SK-N-SH treated with all-trans-retinoic acid at 6 μM for 48 hours (cell line): ENCODE data around the gene GPR45.

Experiments used
- ARNTL ChIP-seq: fragments of 450-650 bp; formaldehyde crosslinking; IDR thresholded peaks from 2 replicates; pipeline ENCODE4 v1.5.0; 2020; ENCODE audit warnings: low read depth, mild to moderate bottlenecking, moderate library complexity, borderline replicate concordance
- CREB5 ChIP-seq: fragments of 250-450 bp; sonication (Bioruptor Pico); IDR thresholded peaks from 2 replicates; pipeline ENCODE4 v1.5.1; 2020; ENCODE audit warnings: low read depth, mild to moderate bottlenecking, moderate library complexity
- CSDC2 ChIP-seq: fragments of 250-450 bp; sonication (Bioruptor Pico); IDR thresholded peaks from 2 replicates; pipeline ENCODE4 v1.5.0; 2020; ENCODE audit warnings: mild to moderate bottlenecking, moderate library complexity
- OSR1 ChIP-seq: fragments of 250-450 bp; sonication (Bioruptor Pico); IDR thresholded peaks from 2 replicates; pipeline ENCODE4 v1.8.0; 2022; ENCODE audit warnings: moderate library complexity, mild to moderate bottlenecking, inconsistent platforms
- PATZ1 ChIP-seq: fragments of 250-450 bp; sonication (Bioruptor Pico); IDR thresholded peaks from 2 replicates; pipeline ENCODE4 v1.8.0; 2020; ENCODE audit warnings: mild to moderate bottlenecking, moderate library complexity, borderline replicate concordance
- PPARA ChIP-seq: fragments of 250-450 bp; sonication (Bioruptor Pico); IDR thresholded peaks from 2 replicates; pipeline ENCODE4 v1.5.0; 2020; ENCODE audit warnings: mild to moderate bottlenecking, borderline replicate concordance
- TCF4 ChIP-seq: fragments of 250-450 bp; sonication (Bioruptor Pico); IDR thresholded peaks from 2 replicates; pipeline ENCODE4 v1.8.0; 2021; ENCODE audit warnings: mild to moderate bottlenecking, moderate library complexity, borderline replicate concordance
- TSHZ2 ChIP-seq: fragments of 250-450 bp; sonication (Bioruptor Pico); IDR thresholded peaks from 2 replicates; pipeline ENCODE4 v1.5.0; 2020; ENCODE audit warnings: mild to moderate bottlenecking, moderate library complexity
- ZC3H10 ChIP-seq: fragments of 250-450 bp; sonication (Bioruptor Pico); IDR thresholded peaks from 2 replicates; pipeline ENCODE4 v1.5.1; 2021; ENCODE audit warnings: mild to moderate bottlenecking, moderate library complexity
- ZNF565 ChIP-seq: fragments of 450-650 bp; formaldehyde crosslinking; conservative IDR thresholded peaks from 2 replicates; pipeline ENCODE4 v1.5.0; 2020; ENCODE audit warnings: low read depth, mild to moderate bottlenecking, moderate library complexity

GRCh38 chr2:105258835-105259350 lies 17.4 kb downstream of the GPR45 start:
- TF ChIP-seq ZNF565 (CRISPR knock-in tag) (no peak), OSR1 (CRISPR knock-in tag) (no peak), PPARA (no peak), TSHZ2 (CRISPR knock-in tag) (no peak), CSDC2 (CRISPR knock-in tag) (no peak), ZC3H10 (CRISPR knock-in tag) (no peak), PATZ1 (CRISPR knock-in tag) (no peak), CREB5 (CRISPR knock-in tag) (no peak), TCF4 (CRISPR knock-in tag) (no peak), ARNTL (CRISPR knock-in tag) (no peak)
